ENCODE measurements around the gene MED13L.
"Not testable (repeated sequence)": the region's sequence is repeated elsewhere in the genome, so short reads cannot be mapped to it uniquely, and the experiment has no call there.

MED13L gene

GRCh38 chr12:115998794-115999478, 278.6 kb downstream of the MED13L start:
- no peak for DNase-seq

- no peak for DNase-seq
Observed at GRCh38 chr12:115998119-115998633, 279.3 kb downstream of the MED13L start.

GRCh38 chr12:115993737-115994136, 283.8 kb downstream of the MED13L start:
- no peak for DNase-seq

- DNase-seq: no peak
Observed at GRCh38 chr12:115990241-115990640, 287.3 kb downstream of the MED13L start.

- no peak for DNase-seq
Observed at GRCh38 chr12:115988625-115989563, 288.6 kb downstream of the MED13L start.

- DNase-seq: no peak
Observed at GRCh38 chr12:115988212-115988611, 289.3 kb downstream of the MED13L start.

GRCh38 chr12:115984616-115985015, 292.9 kb downstream of the MED13L start:
- no peak for DNase-seq

GRCh38 chr12:115983226-115983798, 294.2 kb downstream of the MED13L start:
- no peak for DNase-seq

- no peak for DNase-seq
Observed at GRCh38 chr12:115980339-115980738, 297.2 kb downstream of the MED13L start.

GRCh38 chr12:115979851-115980250, 297.6 kb downstream of the MED13L start:
- DNase-seq: no peak

- no peak for DNase-seq
Observed at GRCh38 chr12:115979351-115979750, 298.1 kb downstream of the MED13L start.

- not testable (repeated sequence) for DNase-seq
Observed at GRCh38 chr12:115976829-115977228, 300.7 kb downstream of the MED13L start.

- no peak for DNase-seq
Observed at GRCh38 chr12:115975411-115975810, 302.1 kb downstream of the MED13L start.

GRCh38 chr12:115973968-115974724, 303.3 kb downstream of the MED13L start:
- no peak for DNase-seq

GRCh38 chr12:115973066-115973465, 304.4 kb downstream of the MED13L start:
- DNase-seq: no peak

GRCh38 chr12:115972241-115972640, 305.3 kb downstream of the MED13L start:
- no peak for DNase-seq

GRCh38 chr12:115968211-115968610, 309.3 kb downstream of the MED13L start:
- DNase-seq: no peak

GRCh38 chr12:115966376-115966775, 311.1 kb downstream of the MED13L start:
- no peak for DNase-seq

- DNase-seq: no peak
Observed at GRCh38 chr12:115964626-115965025, 312.9 kb downstream of the MED13L start.

GRCh38 chr12:115964214-115964613, 313.3 kb downstream of the MED13L start:
- no peak for DNase-seq

GRCh38 chr12:115962216-115962615, 315.3 kb downstream of the MED13L start:
- no peak for DNase-seq
